CD14-positive monocyte (primary cell): ENCODE measurements around the gene KREMEN1. TPM values are rescaled to one million over a fixed set of nuclear protein-coding genes. Genes with fewer than 3 reads are reported as not detected.
A peak's percentile ranks its signal among the peaks of the same experiment; 100 is the strongest.

ENCODE experiments used
- DNase-seq, 3 donors: peaks; one replicate each; pipeline ENCODE4 v3.0.0-alpha.2; 2011 to 2022
- H2AFZ ChIP-seq: 2 replicates; pipeline ENCODE4 v1.6.0; 2012; ENCODE audit warnings: mild to moderate bottlenecking, low read depth, low read length, inconsistent platforms; ENCODE audit not compliant: insufficient read depth, poor library complexity, severe bottlenecking
- H3K27ac ChIP-seq, 2 donors: 1 replicate in 1 of 2; 2 replicates in 1 of 2; pipeline ENCODE4 v1.5.1; 2012 to 2013; ENCODE audit warnings: low read length in 2 of 2, control low read depth in 1 of 2, inconsistent platforms in 1 of 2, low read depth in 1 of 2, mild to moderate bottlenecking in 1 of 2
- H3K27me3 ChIP-seq, 2 donors: one replicate each; pipeline versions ENCODE4 v1.6.0 to v1.6.1; 2011 to 2013; ENCODE audit warnings: low read length in 2 of 2; ENCODE audit not compliant: control insufficient read depth in 2 of 2, insufficient read depth in 2 of 2
- H3K36me3 ChIP-seq, 2 donors: replicated peaks in 1 of 2; 1 replicate in 1 of 2; 2 replicates in 1 of 2; pipeline versions ENCODE4 v1.5.1 to v1.6.1; 2012 to 2013; ENCODE audit warnings: low read length in 2 of 2, control low read depth in 1 of 2, inconsistent platforms in 1 of 2, mild to moderate bottlenecking in 1 of 2; ENCODE audit not compliant: insufficient read depth in 2 of 2, control insufficient read depth in 1 of 2
- H3K4me1 ChIP-seq, 2 donors: 1 replicate in 1 of 2; 2 replicates in 1 of 2; pipeline versions ENCODE4 v1.5.1 to v1.6.1; 2012 to 2013; ENCODE audit warnings: low read length in 2 of 2, control low read depth in 1 of 2, inconsistent platforms in 1 of 2, mild to moderate bottlenecking in 1 of 2, moderate library complexity in 1 of 2; ENCODE audit not compliant: insufficient read depth in 2 of 2, control insufficient read depth in 1 of 2
- H3K4me2 ChIP-seq: replicated peaks from 2 replicates; pipeline ENCODE3; 2012; ENCODE audit warnings: low read length, moderate library complexity, mild to moderate bottlenecking; ENCODE audit not compliant: poor library complexity, severe bottlenecking; ENCODE audit errors: extremely low read depth
- H3K4me3 ChIP-seq, 3 experiments: fragments of 200-600 bp in 1 of 3; sonication (generic) in 1 of 3; replicated peaks in 1 of 3; 1 replicate in 2 of 3; 2 replicates in 1 of 3; pipeline ENCODE4 v1.5.1; 2011 to 2013; ENCODE audit warnings: low read length in 3 of 3, mild to moderate bottlenecking in 3 of 3, control low read depth in 2 of 3, low read depth in 2 of 3, inconsistent platforms in 1 of 3, moderate library complexity in 1 of 3
- H3K79me2 ChIP-seq: 2 replicates; pipeline ENCODE4 v1.6.0; 2012; ENCODE audit warnings: mild to moderate bottlenecking, control low read depth, inconsistent platforms, low read length, moderate library complexity; ENCODE audit not compliant: insufficient read depth
- H3K9ac ChIP-seq: 2 replicates; pipeline ENCODE4 v1.6.0; 2017; ENCODE audit warnings: low read length, mild to moderate bottlenecking; ENCODE audit not compliant: insufficient read depth, poor library complexity, severe bottlenecking
- H3K9me3 ChIP-seq, 2 donors: replicated peaks in 1 of 2; 1 replicate in 1 of 2; 2 replicates in 1 of 2; pipeline versions ENCODE4 v1.5.1 to v1.6.1; 2012 to 2013; ENCODE audit warnings: low read length in 2 of 2, control low read depth in 1 of 2; ENCODE audit not compliant: control insufficient read depth in 1 of 2, insufficient read depth in 1 of 2
- H4K20me1 ChIP-seq: 2 replicates; pipeline ENCODE4 v1.6.0; 2012; ENCODE audit warnings: mild to moderate bottlenecking, low read length, control low read depth, moderate library complexity; ENCODE audit not compliant: insufficient read depth
- H3K27ac Mint-ChIP-seq, 7 donors: one replicate each; pipeline ENCODE4 v1.8.0; 2020; ENCODE audit warnings: mild to moderate bottlenecking in 7 of 7, mixed read lengths in 7 of 7, moderate library complexity in 6 of 7, inconsistent platforms in 2 of 7
- H3K27me3 Mint-ChIP-seq, 3 donors: one replicate each; pipeline ENCODE4 v1.8.0; 2021 to 2022; ENCODE audit warnings: low read depth in 3 of 3, mild to moderate bottlenecking in 3 of 3, mixed read lengths in 3 of 3, moderate library complexity in 3 of 3, inconsistent platforms in 1 of 3
- H3K36me3 Mint-ChIP-seq, 2 donors: one replicate each; pipeline ENCODE4 v1.8.0; 2020; ENCODE audit warnings: mixed read lengths in 2 of 2, inconsistent platforms in 1 of 2, mild to moderate bottlenecking in 1 of 2
- H3K4me1 Mint-ChIP-seq: one replicate; pipeline ENCODE4 v1.8.0; 2020; ENCODE audit warnings: mild to moderate bottlenecking, mixed read lengths
- H3K4me3 Mint-ChIP-seq, 2 donors: one replicate each; pipeline ENCODE4 v1.8.0; 2020; ENCODE audit warnings: mild to moderate bottlenecking in 2 of 2, mixed read lengths in 2 of 2, moderate library complexity in 1 of 2
- H3K9me3 Mint-ChIP-seq, 7 donors: one replicate each; pipeline ENCODE4 v1.8.0; 2020 to 2022; ENCODE audit warnings: mixed read lengths in 7 of 7, mild to moderate bottlenecking in 6 of 7, moderate library complexity in 6 of 7, inconsistent platforms in 2 of 7
- WGBS: methylation state at CpG from one replicate; pipeline ENCODE4 v1.1.5; 2013; ENCODE audit warnings: missing lambda C conversion rate; ENCODE audit not compliant: insufficient coverage; 5-methylcytosine and 5-hydroxymethylcytosine counted together
- intact Hi-C, 2 donors: fragments of 100-400 bp; cut with micrococcal nuclease; formaldehyde crosslinking; loops; one replicate each; pipeline versions ENCODE4 v1.15.0 to v1.15.1; 2023
- polyA minus RNA-seq: library from RNA; depleted of rRNA, polyadenylated mRNA; stranded (reverse); fragments of >200 nt; gene quantifications from 2 replicates; pipeline ENCODE4 v1.2.3, GENCODE V29; 2012
- polyA plus RNA-seq, 3 donors: library from polyadenylated mRNA; depleted of rRNA in 1 of 3; unstranded in 2 of 3; stranded (reverse) in 1 of 3; fragments of 300-500 nt in 2 of 3; fragments of >200 nt in 1 of 3; fragmentation: Illumina TruSeq in 2 of 3; gene quantifications; 1 replicate in 2 of 3; 2 replicates in 1 of 3; pipeline ENCODE4 v1.2.3, GENCODE V29; 2012 to 2021
- total RNA-seq, 12 experiments: library from RNA in 1 of 12; stranded (reverse) in 1 of 12; fragments of 120-200 nt in 1 of 12; gene quantifications; one replicate each; pipeline ENCODE4 v1.2.4 and lab custom pipeline; 2013 to 2026; ENCODE audit warnings: mixed read lengths in 6 of 12, inconsistent platforms in 1 of 12
- TF ChIP-seq, protein P1 (sequence below): fragments of 200-600 bp; IDR thresholded peaks from one replicate; pipeline ENCODE4 v1.8.0; 2022; ENCODE audit warnings: antibody characterized with exemption, mild to moderate bottlenecking

The KREMEN1 gene, protein sequence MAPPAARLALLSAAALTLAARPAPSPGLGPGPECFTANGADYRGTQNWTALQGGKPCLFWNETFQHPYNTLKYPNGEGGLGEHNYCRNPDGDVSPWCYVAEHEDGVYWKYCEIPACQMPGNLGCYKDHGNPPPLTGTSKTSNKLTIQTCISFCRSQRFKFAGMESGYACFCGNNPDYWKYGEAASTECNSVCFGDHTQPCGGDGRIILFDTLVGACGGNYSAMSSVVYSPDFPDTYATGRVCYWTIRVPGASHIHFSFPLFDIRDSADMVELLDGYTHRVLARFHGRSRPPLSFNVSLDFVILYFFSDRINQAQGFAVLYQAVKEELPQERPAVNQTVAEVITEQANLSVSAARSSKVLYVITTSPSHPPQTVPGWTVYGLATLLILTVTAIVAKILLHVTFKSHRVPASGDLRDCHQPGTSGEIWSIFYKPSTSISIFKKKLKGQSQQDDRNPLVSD
- 0.73 TPM for total RNA-seq (2013)
- 1 to 10 TPM in 1 of 3 donors, under 1 TPM in 2; 0.47 to 1.6 (median 0.69) TPM for polyA plus RNA-seq
- 0.14 and 0.24 TPM in 2 replicates for polyA minus RNA-seq
- 0.41 to 6.6 (median 3.3) reads per million in 11 experiments for total RNA-seq (lab: John Stamatoyannopoulos, UW)

DNA sequence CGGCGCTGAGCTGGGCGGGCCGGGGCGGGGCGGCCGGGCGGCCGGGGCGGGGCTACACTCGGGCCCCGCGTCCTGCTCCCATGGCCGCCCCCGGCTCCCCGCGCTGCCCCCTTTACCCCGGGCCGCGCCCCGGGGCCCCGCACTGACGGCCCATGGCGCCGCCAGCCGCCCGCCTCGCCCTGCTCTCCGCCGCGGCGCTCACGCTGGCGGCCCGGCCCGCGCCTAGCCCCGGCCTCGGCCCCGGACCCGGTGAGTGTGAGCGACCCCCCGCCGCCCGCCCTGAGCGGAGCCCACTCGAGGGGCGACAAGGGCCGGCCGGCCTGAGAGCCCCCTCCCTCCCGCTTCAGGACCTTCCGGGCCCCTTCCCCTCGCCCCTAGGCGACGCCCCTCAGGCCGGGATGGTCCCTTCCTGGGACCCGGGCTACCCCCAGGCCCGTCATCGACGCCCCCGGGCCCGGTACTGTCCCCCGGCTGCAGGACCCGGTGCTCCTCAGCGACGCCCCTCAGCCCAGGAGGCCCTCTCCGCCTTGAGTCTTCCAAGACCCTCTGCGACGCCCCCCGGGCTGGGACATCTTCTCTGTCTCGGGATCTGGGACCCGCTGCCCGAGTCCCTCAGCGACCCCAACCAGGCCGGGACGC lies at the start of gene KREMEN1:
Gene KREMEN1 (plus strand): TSS at position 57 of the 639 bp plus-strand sequence. CDS start 96 bp downstream, at position 153.
- Mint-ChIP-seq H3K27ac (peak within 1 kb of the TSS in 2 of 7 donors; percentile 25 to 54), H3K27me3 (peaks cover 63 to 78% (median 67%) of the 10 kb centered on the region in 3 donors)
- H3K27ac ChIP-seq, result no peak within 1 kb of the TSS

More for the DNA sequence above, at the start of gene KREMEN1:
- H3K4me2 ChIP-seq, result peak within 1 kb of the TSS; percentile 79
- no peaks in the 10 kb centered on the region for H4K20me1 ChIP-seq
- H2AFZ ChIP-seq, result peak within 1 kb of the TSS; percentile 80
- peaks cover 60 to 74% of the 10 kb centered on the region in 2 donors for H3K27me3 ChIP-seq
- WGBS, result 2% methylated on average over 74 of the region's 76 CpGs
- intact Hi-C loops, result loop anchor here in 1 of 2 donors (10.0 kb wide), 1 partner anchor 188 kb away; the partner anchor contains the start of gene ZNRF3
- peaks cover 28 to 32% of the 10 kb centered on the region in 2 donors for H3K4me1 ChIP-seq
- H3K9ac ChIP-seq, result peak within 1 kb of the TSS; percentile 57
- peaks cover 3 to 8% of the 10 kb centered on the region in 2 donors for H3K36me3 Mint-ChIP-seq
- peak within 1 kb of the TSS; percentile 38 to 78 (median 47) for H3K4me3 ChIP-seq
- H3K4me1 Mint-ChIP-seq, result peaks cover 27% of the 10 kb centered on the region
- peak within 1 kb of the TSS; percentile 76 to 87 for H3K4me3 Mint-ChIP-seq
- DNase-seq, result no peak
- H3K9me3 ChIP-seq, result peaks cover 0 to 13% of the 10 kb centered on the region in 2 donors
- TF ChIP-seq, protein P1, sequence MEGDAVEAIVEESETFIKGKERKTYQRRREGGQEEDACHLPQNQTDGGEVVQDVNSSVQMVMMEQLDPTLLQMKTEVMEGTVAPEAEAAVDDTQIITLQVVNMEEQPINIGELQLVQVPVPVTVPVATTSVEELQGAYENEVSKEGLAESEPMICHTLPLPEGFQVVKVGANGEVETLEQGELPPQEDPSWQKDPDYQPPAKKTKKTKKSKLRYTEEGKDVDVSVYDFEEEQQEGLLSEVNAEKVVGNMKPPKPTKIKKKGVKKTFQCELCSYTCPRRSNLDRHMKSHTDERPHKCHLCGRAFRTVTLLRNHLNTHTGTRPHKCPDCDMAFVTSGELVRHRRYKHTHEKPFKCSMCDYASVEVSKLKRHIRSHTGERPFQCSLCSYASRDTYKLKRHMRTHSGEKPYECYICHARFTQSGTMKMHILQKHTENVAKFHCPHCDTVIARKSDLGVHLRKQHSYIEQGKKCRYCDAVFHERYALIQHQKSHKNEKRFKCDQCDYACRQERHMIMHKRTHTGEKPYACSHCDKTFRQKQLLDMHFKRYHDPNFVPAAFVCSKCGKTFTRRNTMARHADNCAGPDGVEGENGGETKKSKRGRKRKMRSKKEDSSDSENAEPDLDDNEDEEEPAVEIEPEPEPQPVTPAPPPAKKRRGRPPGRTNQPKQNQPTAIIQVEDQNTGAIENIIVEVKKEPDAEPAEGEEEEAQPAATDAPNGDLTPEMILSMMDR, result no peak
- no peaks in the 10 kb centered on the region for H3K36me3 ChIP-seq
- no peaks in the 10 kb centered on the region for H3K79me2 ChIP-seq
- H3K9me3 Mint-ChIP-seq, result peaks cover 0 to 21% (median 11%) of the 10 kb centered on the region in 7 donors
